Neuronal stem cell (in vitro differentiated cells): ENCODE results near the gene RPL39L.
"Not testable (repeated sequence)": the region's sequence is repeated elsewhere in the genome, so short reads cannot be mapped to it uniquely, and the experiment has no call there.

Experiments used
- DNase-seq: peaks from one replicate; pipeline ENCODE4 v3.0.0-alpha.2; 2013; ENCODE audit warnings: low spot score
- H2AFZ ChIP-seq: one replicate; pipeline ENCODE4 v1.6.1; 2013; ENCODE audit warnings: mild to moderate bottlenecking, low read length, inconsistent platforms
- H2AK5ac ChIP-seq: 2 replicates; pipeline ENCODE4 v1.6.1; 2013; ENCODE audit warnings: low read depth, mild to moderate bottlenecking, inconsistent platforms, low read length, moderate library complexity, mixed read lengths
- H2BK120ac ChIP-seq: 2 replicates; pipeline ENCODE4 v1.6.1; 2013; ENCODE audit warnings: low read depth, mild to moderate bottlenecking, inconsistent platforms, low read length, moderate library complexity, mixed read lengths
- H2BK12ac ChIP-seq: one replicate; pipeline ENCODE4 v1.6.1; 2013; ENCODE audit warnings: low read length, inconsistent platforms
- H2BK15ac ChIP-seq: 2 replicates; pipeline ENCODE4 v1.6.1; 2013; ENCODE audit warnings: mild to moderate bottlenecking, low read length, inconsistent platforms, mixed read lengths
- H2BK5ac ChIP-seq: one replicate; pipeline ENCODE4 v1.6.1; 2013; ENCODE audit warnings: inconsistent platforms, mild to moderate bottlenecking, low read length, moderate library complexity
- H3K14ac ChIP-seq: one replicate; pipeline ENCODE4 v1.6.1; 2013; ENCODE audit warnings: low read length, inconsistent platforms
- H3K18ac ChIP-seq: 2 replicates; pipeline ENCODE4 v1.6.1; 2013; ENCODE audit warnings: low read length, inconsistent platforms
- H3K23ac ChIP-seq: 2 replicates; pipeline ENCODE4 v1.6.1; 2013; ENCODE audit warnings: low read depth, mild to moderate bottlenecking, mixed read lengths, low read length, inconsistent platforms; ENCODE audit not compliant: poor library complexity
- H3K27ac ChIP-seq: replicated peaks from 3 replicates; pipeline ENCODE4 v1.5.1; 2013; ENCODE audit warnings: low read length, inconsistent platforms
- H3K27me3 ChIP-seq, 3 experiments: 2 replicates each; pipeline ENCODE4 v1.6.1; 2013; ENCODE audit warnings: low read length in 3 of 3, mild to moderate bottlenecking in 2 of 3, inconsistent platforms in 1 of 3, low read depth in 1 of 3, mixed read lengths in 1 of 3, moderate library complexity in 1 of 3; ENCODE audit not compliant: control insufficient read depth in 3 of 3, insufficient read depth in 3 of 3
- H3K36me3 ChIP-seq, 2 donors: replicated peaks in 1 of 2; 2 replicates each; pipeline ENCODE4 v1.6.1; 2013; ENCODE audit warnings: low read length in 2 of 2; ENCODE audit not compliant: control insufficient read depth in 2 of 2, insufficient read depth in 2 of 2
- H3K4ac ChIP-seq: 2 replicates; pipeline ENCODE4 v1.6.1; 2013; ENCODE audit warnings: inconsistent platforms, mild to moderate bottlenecking, low read length, moderate library complexity
- H3K4me1 ChIP-seq, 2 donors: 1 replicate in 1 of 2; 2 replicates in 1 of 2; pipeline ENCODE4 v1.6.1; 2013; ENCODE audit warnings: low read length in 2 of 2, low read depth in 1 of 2; ENCODE audit not compliant: control insufficient read depth in 2 of 2, insufficient read depth in 1 of 2
- H3K4me2 ChIP-seq: one replicate; pipeline ENCODE4 v1.6.1; 2013; ENCODE audit warnings: mild to moderate bottlenecking, low read length, inconsistent platforms; ENCODE audit not compliant: insufficient read depth, poor library complexity, severe bottlenecking
- H3K4me3 ChIP-seq, 2 donors: 2 replicates each; pipeline ENCODE4 v1.5.1; 2013; ENCODE audit warnings: low read length in 2 of 2, mild to moderate bottlenecking in 2 of 2, inconsistent platforms in 1 of 2, moderate library complexity in 1 of 2
- H3K79me1 ChIP-seq: one replicate; pipeline ENCODE4 v1.6.1; 2013; ENCODE audit warnings: low read depth, mild to moderate bottlenecking, inconsistent platforms, low read length, moderate library complexity
- H3K9ac ChIP-seq: one replicate; pipeline ENCODE4 v1.6.1; 2013; ENCODE audit warnings: mild to moderate bottlenecking, low read depth, low read length, inconsistent platforms; ENCODE audit not compliant: poor library complexity
- H3K9me3 ChIP-seq, 2 donors: replicated peaks in 1 of 2; 2 replicates each; pipeline versions ENCODE3 to v1.6.1; 2013; ENCODE audit warnings: low read length in 2 of 2, mild to moderate bottlenecking in 2 of 2, inconsistent platforms in 1 of 2, low read depth in 1 of 2, mixed read lengths in 1 of 2, moderate library complexity in 1 of 2; ENCODE audit not compliant: control insufficient read depth in 2 of 2, insufficient read depth in 1 of 2
- H4K8ac ChIP-seq: one replicate; pipeline ENCODE4 v1.6.1; 2013; ENCODE audit warnings: low read depth, mild to moderate bottlenecking, inconsistent platforms, low read length, moderate library complexity
- H4K91ac ChIP-seq: one replicate; pipeline ENCODE4 v1.6.1; 2013; ENCODE audit warnings: low read length, low read depth, mild to moderate bottlenecking, inconsistent platforms; ENCODE audit not compliant: poor library complexity
- WGBS, 2 donors: extraction: QIAGEN DNeasy Blood & Tissue Kit; methylation state at CpG; one replicate each; pipeline ENCODE4 v1.1.7; 2013; ENCODE audit warnings: missing lambda C conversion rate in 2 of 2, mixed read lengths in 1 of 2; ENCODE audit not compliant: insufficient read length in 2 of 2, insufficient replicate concordance in 1 of 2; ENCODE audit errors: extremely low coverage in 2 of 2; 5-methylcytosine and 5-hydroxymethylcytosine counted together

Gene RPL39L

DNA sequence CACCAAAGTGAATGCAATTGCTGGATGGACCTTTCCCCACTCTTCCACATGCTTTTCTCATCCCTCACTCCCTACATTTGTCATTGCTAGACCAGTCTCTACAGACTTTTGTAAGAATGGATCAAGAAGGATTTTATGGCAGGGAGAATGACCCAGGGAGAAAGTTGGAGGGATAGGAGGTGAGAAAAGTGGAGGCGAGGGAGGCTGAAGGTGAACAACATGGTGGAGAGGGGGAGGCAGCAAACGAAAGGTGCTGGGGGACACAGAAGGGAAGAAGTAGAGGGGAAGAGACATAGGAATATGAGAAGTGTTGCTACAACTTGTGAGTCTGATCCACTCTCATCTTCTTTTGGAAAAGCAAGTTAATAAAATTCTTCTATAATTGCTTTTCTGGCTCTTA, 33.6 kb upstream of the RPL39L start:
- Histone ChIP-seq H2AFZ (no peak overlapping the region), H3K23ac (no peak overlapping the region), H3K4me1 (peaks cover 0 to 4% of the 10 kb centered on the region in 2 donors)

DNA sequence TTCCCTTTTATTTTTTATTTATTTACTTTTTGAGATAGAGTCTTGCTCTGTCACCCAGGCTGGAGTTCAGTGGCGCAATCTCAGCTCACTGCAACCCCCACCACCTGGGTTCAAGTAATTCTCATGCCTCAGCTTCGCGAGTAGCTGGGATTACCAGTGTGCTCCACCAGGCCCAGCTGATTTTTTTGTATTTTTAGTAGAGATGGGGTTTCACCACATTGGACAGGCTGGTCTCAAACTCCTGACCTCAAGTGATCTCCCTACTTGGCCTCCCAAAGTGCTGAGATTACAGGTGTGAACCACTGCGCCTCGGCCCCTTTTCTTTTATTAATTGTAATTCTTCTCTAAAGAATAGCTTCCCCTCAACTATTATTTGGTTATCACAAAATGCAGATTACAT, 31.6 kb upstream of the RPL39L start:
- DNase-seq, H3K9me3 ChIP-seq, H2BK120ac ChIP-seq, H4K8ac ChIP-seq, H3K4ac ChIP-seq, H4K91ac ChIP-seq, H3K14ac ChIP-seq, H3K18ac ChIP-seq, H3K79me1 ChIP-seq, H3K4me3 ChIP-seq, H2AK5ac ChIP-seq, H3K4me2 ChIP-seq, H3K4me1 ChIP-seq, H3K27ac ChIP-seq, H2BK5ac ChIP-seq, H2AFZ ChIP-seq, H3K36me3 ChIP-seq, H3K27me3 ChIP-seq, H2BK15ac ChIP-seq, H2BK12ac ChIP-seq, H3K23ac ChIP-seq, H3K9ac ChIP-seq: not testable (repeated sequence)
- WGBS, 2 donors: no CpG with 5 or more reads among the region's 5 CpGs

More for the DNA sequence above, 33.6 kb upstream of the RPL39L start:
- no peak for DNase-seq
- H2BK12ac ChIP-seq: no peak overlapping the region
- H4K8ac ChIP-seq: no peak overlapping the region
- H3K4ac ChIP-seq: no peak overlapping the region
- no peaks in the 10 kb centered on the region for H3K36me3 ChIP-seq
- no peak overlapping the region for H3K27ac ChIP-seq
- H3K9me3 ChIP-seq: no peaks in the 10 kb centered on the region
- H3K4me2 ChIP-seq: no peak overlapping the region
- H3K79me1 ChIP-seq: no peaks in the 10 kb centered on the region
- no peak overlapping the region for H2AK5ac ChIP-seq
- no peak overlapping the region for H3K18ac ChIP-seq
- no peak overlapping the region for H2BK120ac ChIP-seq
- WGBS, 2 donors: no CpG with 5 or more reads among the region's 2 CpGs
- H3K9ac ChIP-seq: no peak overlapping the region
- no peaks in the 10 kb centered on the region for H3K27me3 ChIP-seq
- no peak overlapping the region for H4K91ac ChIP-seq
- no peak overlapping the region for H2BK5ac ChIP-seq
- no peak overlapping the region for H3K14ac ChIP-seq
- H3K4me3 ChIP-seq: no peak overlapping the region
- no peak overlapping the region for H2BK15ac ChIP-seq

DNA sequence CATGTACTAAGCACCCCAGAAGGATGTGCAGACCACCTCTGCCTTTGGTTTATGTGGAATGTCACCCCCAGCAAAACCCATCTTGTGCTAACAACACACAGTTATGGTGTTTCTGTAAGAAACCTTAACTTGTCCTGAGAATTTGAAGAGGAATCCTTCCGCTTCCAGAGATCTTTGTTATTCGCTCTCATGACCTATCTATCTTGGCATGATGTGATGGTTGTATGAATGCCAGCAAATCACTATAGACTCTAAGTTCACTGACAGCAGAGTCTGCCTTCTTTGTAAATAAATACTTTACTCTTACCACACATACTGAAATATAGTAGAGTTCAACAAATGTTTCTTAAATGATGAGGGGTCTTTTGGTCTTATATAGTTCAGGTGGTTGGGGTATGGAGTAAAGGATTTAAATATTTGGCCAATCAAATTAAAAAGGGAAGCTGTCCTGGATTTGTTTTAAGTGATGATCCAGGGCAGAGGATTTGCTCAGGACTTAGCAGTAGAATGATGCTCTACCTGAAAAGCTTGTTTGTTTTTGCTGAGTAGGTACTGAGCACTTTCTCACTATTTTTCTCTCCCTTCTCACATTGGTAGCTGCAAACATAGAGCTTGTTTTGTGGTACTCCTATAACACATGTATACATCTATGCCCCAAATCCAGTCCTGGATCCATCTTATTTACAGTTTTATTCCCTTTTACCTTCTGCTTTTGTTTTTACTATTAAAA, 30.1 kb upstream of the RPL39L start:
- no peaks in the 10 kb centered on the region for H3K79me1 ChIP-seq
- H2BK120ac ChIP-seq: no peak overlapping the region
- WGBS, 2 donors: no CpG with 5 or more reads among the region's 2 CpGs
- H2BK12ac ChIP-seq: no peak overlapping the region
- peaks cover 0 to 8% of the 10 kb centered on the region in 2 donors for H3K4me1 ChIP-seq
- H3K9ac ChIP-seq: no peak overlapping the region
- DNase-seq: no peak
- no peak overlapping the region for H3K27ac ChIP-seq
- no peak overlapping the region for H3K4ac ChIP-seq
- H3K18ac ChIP-seq: no peak overlapping the region
- no peak overlapping the region for H4K8ac ChIP-seq
- no peak overlapping the region for H2BK15ac ChIP-seq
- H3K4me3 ChIP-seq: no peak overlapping the region
- H3K4me2 ChIP-seq: no peak overlapping the region
- H3K23ac ChIP-seq: no peak overlapping the region
- no peaks in the 10 kb centered on the region for H3K9me3 ChIP-seq
- H2AFZ ChIP-seq: no peak overlapping the region
- no peak overlapping the region for H2AK5ac ChIP-seq
- H2BK5ac ChIP-seq: no peak overlapping the region
- H3K14ac ChIP-seq: no peak overlapping the region
- H3K36me3 ChIP-seq: no peaks in the 10 kb centered on the region
- no peak overlapping the region for H4K91ac ChIP-seq
- H3K27me3 ChIP-seq: no peaks in the 10 kb centered on the region

DNA sequence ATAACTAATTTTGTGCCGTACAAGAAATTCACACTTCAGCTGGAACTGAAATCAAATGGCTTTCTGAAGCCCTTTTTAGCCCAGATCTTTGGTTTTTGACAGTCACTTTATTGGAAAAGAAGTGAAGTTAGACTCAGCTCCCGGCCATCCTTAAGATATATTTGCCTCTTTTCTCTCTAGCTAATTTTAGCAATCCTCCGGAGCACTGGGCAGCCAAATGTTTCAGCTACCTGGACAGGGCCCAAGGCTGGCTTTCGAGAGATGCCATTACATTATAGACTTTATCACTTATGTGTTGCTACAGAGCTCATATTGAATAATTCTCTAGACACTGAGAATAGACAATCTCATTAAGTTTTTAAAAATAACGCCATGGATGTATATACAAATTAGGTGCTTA, 28.5 kb upstream of the RPL39L start:
- WGBS, 2 donors: no CpG with 5 or more reads among the region's 5 CpGs
- Histone ChIP-seq H4K8ac (no peak overlapping the region), H3K4me1 (peaks cover 0 to 4% of the 10 kb centered on the region in 2 donors), H3K9me3 (no peaks in the 10 kb centered on the region), H2BK120ac (no peak overlapping the region), H2BK5ac (no peak overlapping the region), H3K18ac (no peak overlapping the region), H2AFZ (no peak overlapping the region), H3K27ac (no peak overlapping the region), H2AK5ac (no peak overlapping the region), H4K91ac (no peak overlapping the region), H3K27me3 (no peaks in the 10 kb centered on the region), H2BK15ac (no peak overlapping the region), H3K4me2 (no peak overlapping the region), H3K79me1 (no peaks in the 10 kb centered on the region), H3K36me3 (no peaks in the 10 kb centered on the region), H3K23ac (no peak overlapping the region), H3K14ac (no peak overlapping the region), H2BK12ac (no peak overlapping the region), H3K4ac (no peak overlapping the region), H3K4me3 (no peak overlapping the region), H3K9ac (no peak overlapping the region)
- no peak for DNase-seq
